GM19395 (cell line): ENCODE results near the gene QRICH1.

Experiments
- ATAC-seq: cut with Tn5 transposase; IDR thresholded peaks from one replicate; pipeline ENCODE4 v1.9.1; 2021; ENCODE audit warnings: mild to moderate bottlenecking, moderate library complexity; ENCODE audit not compliant: unreplicated experiment

The QRICH1 gene

GRCh38 chr3:49035281-49035680 is 58.6 kb downstream of the QRICH1 start:
- ATAC-seq: no peak

- no peak for ATAC-seq
Observed at GRCh38 chr3:49034650-49035049, 59.2 kb downstream of the QRICH1 start.

- no peak for ATAC-seq
Observed at GRCh38 chr3:49032646-49033304, 61.1 kb downstream of the QRICH1 start.

GRCh38 chr3:49030321-49030720 is 63.5 kb downstream of the QRICH1 start:
- no peak for ATAC-seq

GRCh38 chr3:49029563-49029884 is 64.3 kb downstream of the QRICH1 start:
- ATAC-seq: no peak

GRCh38 chr3:49028673-49029562 is 65.0 kb downstream of the QRICH1 start, which contains the start of gene IMPDH2:
TSS of gene IMPDH2 (minus strand) at chr3:49029398. CDS start at chr3:49029350, 48 bp downstream.
- peak; percentile 94 for ATAC-seq

GRCh38 chr3:49028298-49028672 is 65.6 kb downstream of the QRICH1 start:
- ATAC-seq: no peak

GRCh38 chr3:49027634-49028033 is 66.2 kb downstream of the QRICH1 start:
- no peak for ATAC-seq

- no peak for ATAC-seq
Observed at GRCh38 chr3:49026536-49026935, 67.3 kb downstream of the QRICH1 start.

GRCh38 chr3:49025793-49026520 is 67.9 kb downstream of the QRICH1 start:
- ATAC-seq: no peak

GRCh38 chr3:49025005-49025792 is 68.7 kb downstream of the QRICH1 start:
- no peak for ATAC-seq

- no peak for ATAC-seq
Observed at GRCh38 chr3:49024449-49024848, 69.4 kb downstream of the QRICH1 start.

- no peak for ATAC-seq
Observed at GRCh38 chr3:49023775-49024174, 70.1 kb downstream of the QRICH1 start.

- no peak for ATAC-seq
Observed at GRCh38 chr3:49022688-49023171, 71.1 kb downstream of the QRICH1 start.

- ATAC-seq: peak; percentile 61
Observed at GRCh38 chr3:49021813-49022687, 71.8 kb downstream of the QRICH1 start, which contains the start of gene NDUFAF3. TSS of gene NDUFAF3 (plus strand) at chr3:49022121. CDS start at chr3:49022145, 24 bp downstream.

GRCh38 chr3:49021213-49021812 is 72.6 kb downstream of the QRICH1 start:
- ATAC-seq: peak; percentile 58

- ATAC-seq: peak; percentile 2
Observed at GRCh38 chr3:49020330-49021212, 73.3 kb downstream of the QRICH1 start.

GRCh38 chr3:49019941-49020329 is 73.9 kb downstream of the QRICH1 start:
- no peak for ATAC-seq
